OCI-LY1 (cell line): ENCODE results near the gene PRKAR1A.

Experiments used
- H2AFZ ChIP-seq: fragments of 200-600 bp; sonication (generic), shearing (Covaris generic); 2 replicates; pipeline ENCODE4 v1.6.0; 2014; ENCODE audit warnings: antibody characterized with exemption, mild to moderate bottlenecking, low read length
- H3F3A ChIP-seq: fragments of 200-600 bp; sonication (generic), shearing (Covaris generic); 2 replicates; pipeline ENCODE4 v1.6.0; 2014; ENCODE audit warnings: mild to moderate bottlenecking, antibody characterized with exemption, low read length, moderate library complexity; ENCODE audit not compliant: insufficient read depth
- H3K27ac ChIP-seq: fragments of 200-600 bp; sonication (generic); 2 replicates; pipeline ENCODE4 v1.5.1; 2014; ENCODE audit warnings: low read length, mixed run types, mild to moderate bottlenecking, low read depth; ENCODE audit not compliant: poor library complexity, severe bottlenecking
- H3K27me3 ChIP-seq: fragments of 200-600 bp; sonication (generic); 2 replicates; pipeline ENCODE4 v1.6.0; 2014; ENCODE audit warnings: antibody characterized with exemption, mild to moderate bottlenecking, low read length, moderate library complexity; ENCODE audit not compliant: insufficient read depth
- H3K36me3 ChIP-seq: fragments of 200-600 bp; sonication (generic); 2 replicates; pipeline ENCODE4 v1.6.1; 2014; ENCODE audit warnings: mild to moderate bottlenecking, antibody characterized with exemption, low read length, moderate library complexity, mixed read lengths; ENCODE audit not compliant: insufficient read depth
- H3K4me1 ChIP-seq: fragments of 200-600 bp; sonication (generic); 2 replicates; pipeline ENCODE4 v1.5.1; 2014; ENCODE audit warnings: mild to moderate bottlenecking, low read length, moderate library complexity; ENCODE audit not compliant: insufficient read depth, severe bottlenecking
- H3K4me2 ChIP-seq: fragments of 200-600 bp; sonication (generic), shearing (Covaris generic); 2 replicates; pipeline ENCODE4 v1.6.1; 2014; ENCODE audit warnings: low read length
- H3K4me3 ChIP-seq: fragments of 200-600 bp; sonication (generic); 2 replicates; pipeline ENCODE4 v1.5.1; 2014; ENCODE audit warnings: low read length, low read depth, mild to moderate bottlenecking, mixed read lengths; ENCODE audit not compliant: poor library complexity, severe bottlenecking
- H3K79me2 ChIP-seq: fragments of 200-600 bp; shearing (Covaris generic); 2 replicates; pipeline ENCODE4 v1.6.1; 2016; ENCODE audit warnings: mixed run types, low read length, mixed read lengths; ENCODE audit not compliant: insufficient read depth
- H3K9ac ChIP-seq: fragments of 200-600 bp; sonication (generic), shearing (Covaris generic); 2 replicates; pipeline ENCODE4 v1.6.1; 2014; ENCODE audit warnings: mild to moderate bottlenecking, low read length, mixed read lengths
- H3K9me2 ChIP-seq: fragments of 200-600 bp; sonication (generic), shearing (Covaris generic); 2 replicates; pipeline ENCODE4 v1.6.1; 2014; ENCODE audit warnings: low read depth, mild to moderate bottlenecking, low read length, mixed read lengths
- H3K9me3 ChIP-seq: fragments of 200-600 bp; shearing (Covaris generic); 2 replicates; pipeline ENCODE4 v1.6.1; 2014; ENCODE audit warnings: low read length, mixed read lengths
- H4K20me1 ChIP-seq: fragments of 200-600 bp; sonication (generic), shearing (Covaris generic); 2 replicates; pipeline ENCODE4 v1.6.0; 2016; ENCODE audit warnings: mild to moderate bottlenecking, low read length; ENCODE audit not compliant: insufficient read depth
- EZH2 ChIP-seq: fragments of 200-600 bp; sonication (generic), shearing (Covaris generic); IDR thresholded peaks from 2 replicates; pipeline ENCODE4 v1.8.0; 2017; ENCODE audit warnings: borderline replicate concordance, mixed run types, mild to moderate bottlenecking, antibody characterized with exemption, low read length, moderate library complexity, mixed read lengths
- TF ChIP-seq, protein P1 (sequence below): fragments of 200-600 bp; sonication (generic), shearing (Covaris generic); IDR thresholded peaks from 2 replicates; pipeline ENCODE4 v1.5.1; 2017; ENCODE audit warnings: mild to moderate bottlenecking, antibody characterized with exemption, low read length, moderate library complexity, mixed read lengths

The PRKAR1A gene

GRCh38 chr17:68527314-68527713 lies 15.1 kb downstream of the PRKAR1A start:
- H3K79me2 ChIP-seq: no peaks in the 10 kb centered on the region; the same call in 1 of the 2 replicates
- no peaks in the 10 kb centered on the region for H4K20me1 ChIP-seq
- no peak overlapping the region for H3K27ac ChIP-seq
- H3K36me3 ChIP-seq: peaks cover 99% of the 10 kb centered on the region
- H3K4me1 ChIP-seq: no peaks in the 10 kb centered on the region
- TF ChIP-seq, protein P1, sequence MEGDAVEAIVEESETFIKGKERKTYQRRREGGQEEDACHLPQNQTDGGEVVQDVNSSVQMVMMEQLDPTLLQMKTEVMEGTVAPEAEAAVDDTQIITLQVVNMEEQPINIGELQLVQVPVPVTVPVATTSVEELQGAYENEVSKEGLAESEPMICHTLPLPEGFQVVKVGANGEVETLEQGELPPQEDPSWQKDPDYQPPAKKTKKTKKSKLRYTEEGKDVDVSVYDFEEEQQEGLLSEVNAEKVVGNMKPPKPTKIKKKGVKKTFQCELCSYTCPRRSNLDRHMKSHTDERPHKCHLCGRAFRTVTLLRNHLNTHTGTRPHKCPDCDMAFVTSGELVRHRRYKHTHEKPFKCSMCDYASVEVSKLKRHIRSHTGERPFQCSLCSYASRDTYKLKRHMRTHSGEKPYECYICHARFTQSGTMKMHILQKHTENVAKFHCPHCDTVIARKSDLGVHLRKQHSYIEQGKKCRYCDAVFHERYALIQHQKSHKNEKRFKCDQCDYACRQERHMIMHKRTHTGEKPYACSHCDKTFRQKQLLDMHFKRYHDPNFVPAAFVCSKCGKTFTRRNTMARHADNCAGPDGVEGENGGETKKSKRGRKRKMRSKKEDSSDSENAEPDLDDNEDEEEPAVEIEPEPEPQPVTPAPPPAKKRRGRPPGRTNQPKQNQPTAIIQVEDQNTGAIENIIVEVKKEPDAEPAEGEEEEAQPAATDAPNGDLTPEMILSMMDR: no peak
- no peak for TF ChIP-seq EZH2
- H3K9me3 ChIP-seq: no peaks in the 10 kb centered on the region
- H2AFZ ChIP-seq: no peak overlapping the region
- H3K27me3 ChIP-seq: no peaks in the 10 kb centered on the region
- H3F3A ChIP-seq: 0 out of 2 replicates have a peak, but pooled peaks cover 3% of the 10 kb centered on the region
- no peak overlapping the region for H3K9ac ChIP-seq
- H3K4me2 ChIP-seq: no peak overlapping the region
- H3K9me2 ChIP-seq: no peaks in the 10 kb centered on the region
- no peak overlapping the region for H3K4me3 ChIP-seq

GRCh38 chr17:68531252-68531651 lies 19.0 kb downstream of the PRKAR1A start:
- 0 out of 2 replicates have a peak, but pooled peaks cover 3% of the 10 kb centered on the region for H3F3A ChIP-seq

GRCh38 chr17:68532826-68533225 lies 20.6 kb downstream of the PRKAR1A start:
- H3K27ac ChIP-seq: no peak overlapping the region
- H3K79me2 ChIP-seq: no peaks in the 10 kb centered on the region
- 0 out of 2 replicates have a peak, but pooled peaks cover 3% of the 10 kb centered on the region for H3F3A ChIP-seq
- no peaks in the 10 kb centered on the region for H4K20me1 ChIP-seq
- no peak overlapping the region for H3K9ac ChIP-seq
- no peak overlapping the region for H3K4me3 ChIP-seq
- no peaks in the 10 kb centered on the region for H3K9me2 ChIP-seq
- TF ChIP-seq EZH2: no peak
- TF ChIP-seq, protein P1: no peak
- H3K36me3 ChIP-seq: peaks cover 93% of the 10 kb centered on the region
- H3K9me3 ChIP-seq: no peaks in the 10 kb centered on the region
- no peaks in the 10 kb centered on the region for H3K27me3 ChIP-seq
- H2AFZ ChIP-seq: no peak overlapping the region
- H3K4me1 ChIP-seq: no peaks in the 10 kb centered on the region
- no peak overlapping the region for H3K4me2 ChIP-seq

More at GRCh38 chr17:68531252-68531651, 19.0 kb downstream of the PRKAR1A start:
- TF ChIP-seq, protein P1: no peak
- H3K9me3 ChIP-seq: no peaks in the 10 kb centered on the region
- peaks cover 94% of the 10 kb centered on the region for H3K36me3 ChIP-seq
- no peak overlapping the region for H3K27ac ChIP-seq
- H2AFZ ChIP-seq: no peak overlapping the region
- H3K4me2 ChIP-seq: no peak overlapping the region
- H3K4me1 ChIP-seq: no peaks in the 10 kb centered on the region
- no peaks in the 10 kb centered on the region for H3K79me2 ChIP-seq
- no peaks in the 10 kb centered on the region for H3K9me2 ChIP-seq
- H3K9ac ChIP-seq: no peak overlapping the region
- no peaks in the 10 kb centered on the region for H4K20me1 ChIP-seq
- H3K4me3 ChIP-seq: no peak overlapping the region
- no peaks in the 10 kb centered on the region for H3K27me3 ChIP-seq
